Memory B cell (primary cell): ENCODE data around the gene MN1.

Experiments
- ATAC-seq: fragments of 150-1000 bp; cut with Tn5 transposase; 2 replicates; pipeline ENCODE4 v1.10.0; 2021; ENCODE audit warnings: low read depth, mild to moderate bottlenecking, moderate library complexity
- DNase-seq, 2 donors: peaks; one replicate each; pipeline ENCODE4 v3.0.0; 2022; ENCODE audit warnings: low spot score in 2 of 2
- H3K27ac Mint-ChIP-seq: one replicate; pipeline ENCODE4 v1.8.0; 2022; ENCODE audit warnings: mild to moderate bottlenecking, moderate library complexity, mixed read lengths
- H3K27me3 Mint-ChIP-seq: one replicate; pipeline ENCODE4 v1.8.0; 2022; ENCODE audit warnings: mixed read lengths
- H3K36me3 Mint-ChIP-seq: one replicate; pipeline ENCODE4 v1.8.0; 2022; ENCODE audit warnings: mild to moderate bottlenecking, mixed read lengths
- H3K4me1 Mint-ChIP-seq: one replicate; pipeline ENCODE4 v1.8.0; 2022; ENCODE audit warnings: mixed read lengths
- H3K4me3 Mint-ChIP-seq: one replicate; pipeline ENCODE4 v1.8.0; 2022; ENCODE audit warnings: mild to moderate bottlenecking, moderate library complexity, mixed read lengths
- H3K9me3 Mint-ChIP-seq: one replicate; pipeline ENCODE4 v1.8.0; 2022; ENCODE audit warnings: mixed read lengths

The MN1 gene

GRCh38 chr22:27801616-27802345, at the start of gene MN1:
Gene MN1 (minus strand): TSS chr22:27801756. CDS start chr22:27800543, 1,213 bp downstream.
- Mint-ChIP-seq H3K9me3 (no peaks in the 10 kb centered on the region), H3K27me3 (peaks cover 16% of the 10 kb centered on the region), H3K27ac (no peak within 1 kb of the TSS), H3K4me1 (peaks cover 15% of the 10 kb centered on the region), H3K36me3 (no peaks in the 10 kb centered on the region), H3K4me3 (peak within 1 kb of the TSS; percentile 82)
- ATAC-seq (peak; percentile 61), DNase-seq (peak in 1 of 2 donors; percentile 37)

GRCh38 chr22:27850000-27850521, 48.5 kb upstream of the MN1 start:
- Mint-ChIP-seq H3K36me3 (peaks cover 47% of the 10 kb centered on the region), H3K27ac (no peak overlapping the region)

GRCh38 chr22:27848005-27848404, 46.4 kb upstream of the MN1 start:
- DNase-seq (no peak), ATAC-seq (no peak)
- Mint-ChIP-seq H3K9me3 (no peaks in the 10 kb centered on the region), H3K27ac (no peak overlapping the region), H3K4me1 (no peaks in the 10 kb centered on the region), H3K27me3 (no peaks in the 10 kb centered on the region), H3K4me3 (no peak overlapping the region), H3K36me3 (peaks cover 35% of the 10 kb centered on the region)

More at GRCh38 chr22:27850000-27850521, 48.5 kb upstream of the MN1 start:
- H3K4me1 Mint-ChIP-seq = no peaks in the 10 kb centered on the region
- DNase-seq (no peak), ATAC-seq (no peak)
- no peaks in the 10 kb centered on the region for H3K27me3 Mint-ChIP-seq
- H3K4me3 Mint-ChIP-seq = no peak overlapping the region
- no peaks in the 10 kb centered on the region for H3K9me3 Mint-ChIP-seq

- Mint-ChIP-seq H3K4me1 (no peaks in the 10 kb centered on the region), H3K27me3 (no peaks in the 10 kb centered on the region), H3K27ac (no peak overlapping the region), H3K9me3 (no peaks in the 10 kb centered on the region), H3K4me3 (no peak overlapping the region), H3K36me3 (peaks cover 33% of the 10 kb centered on the region)
- ATAC-seq (no peak), DNase-seq (no peak)
These were observed 45.4 kb upstream of the MN1 start for GRCh38 chr22:27846910-27847309.

- DNase-seq (no peak), ATAC-seq (no peak)
- H3K9me3 Mint-ChIP-seq = no peaks in the 10 kb centered on the region
- H3K27me3 Mint-ChIP-seq = no peaks in the 10 kb centered on the region
- no peak overlapping the region for H3K4me3 Mint-ChIP-seq
- no peaks in the 10 kb centered on the region for H3K4me1 Mint-ChIP-seq
- peaks cover 32% of the 10 kb centered on the region for H3K36me3 Mint-ChIP-seq
- no peak overlapping the region for H3K27ac Mint-ChIP-seq
These were observed 44.7 kb upstream of the MN1 start for GRCh38 chr22:27846248-27846757.

- peaks cover 29% of the 10 kb centered on the region for H3K36me3 Mint-ChIP-seq
These were observed 44.1 kb upstream of the MN1 start for GRCh38 chr22:27845644-27846043.

GRCh38 chr22:27844656-27845591, 43.4 kb upstream of the MN1 start:
- Mint-ChIP-seq H3K9me3 (no peaks in the 10 kb centered on the region), H3K4me1 (no peaks in the 10 kb centered on the region), H3K36me3 (peaks cover 27% of the 10 kb centered on the region), H3K4me3 (no peak overlapping the region), H3K27me3 (no peaks in the 10 kb centered on the region), H3K27ac (peak overlapping the region; percentile 49)
- DNase-seq = no peak
- no peak for ATAC-seq

More at GRCh38 chr22:27845644-27846043, 44.1 kb upstream of the MN1 start:
- Mint-ChIP-seq H3K4me1 (no peaks in the 10 kb centered on the region), H3K27me3 (no peaks in the 10 kb centered on the region), H3K4me3 (no peak overlapping the region), H3K9me3 (no peaks in the 10 kb centered on the region), H3K27ac (no peak overlapping the region)
- DNase-seq = no peak
- ATAC-seq = no peak

- Mint-ChIP-seq H3K36me3 (peaks cover 27% of the 10 kb centered on the region), H3K4me1 (no peaks in the 10 kb centered on the region), H3K27ac (no peak overlapping the region), H3K4me3 (no peak overlapping the region), H3K9me3 (no peaks in the 10 kb centered on the region), H3K27me3 (no peaks in the 10 kb centered on the region)
- DNase-seq = no peak
- no peak for ATAC-seq
These were observed 42.7 kb upstream of the MN1 start for GRCh38 chr22:27844256-27844655.

- H3K36me3 Mint-ChIP-seq = peaks cover 26% of the 10 kb centered on the region
- H3K9me3 Mint-ChIP-seq = no peaks in the 10 kb centered on the region
- H3K4me1 Mint-ChIP-seq = no peaks in the 10 kb centered on the region
- no peak overlapping the region for H3K4me3 Mint-ChIP-seq
- peak overlapping the region; percentile 11 for H3K27ac Mint-ChIP-seq
- H3K27me3 Mint-ChIP-seq = no peaks in the 10 kb centered on the region
- ATAC-seq (no peak), DNase-seq (no peak)
These were observed 41.9 kb upstream of the MN1 start for GRCh38 chr22:27843441-27843840.

- peak overlapping the region; percentile 11 for H3K27ac Mint-ChIP-seq
These were observed 41.3 kb upstream of the MN1 start for GRCh38 chr22:27842669-27843431.

GRCh38 chr22:27842201-27842600, 40.6 kb upstream of the MN1 start:
- peaks cover 23% of the 10 kb centered on the region for H3K36me3 Mint-ChIP-seq
- no peak overlapping the region for H3K27ac Mint-ChIP-seq
- DNase-seq (no peak), ATAC-seq (no peak)
- H3K4me3 Mint-ChIP-seq = no peak overlapping the region
- no peaks in the 10 kb centered on the region for H3K4me1 Mint-ChIP-seq
- H3K27me3 Mint-ChIP-seq = no peaks in the 10 kb centered on the region
- H3K9me3 Mint-ChIP-seq = peaks cover 4% of the 10 kb centered on the region

More at GRCh38 chr22:27842669-27843431, 41.3 kb upstream of the MN1 start:
- Mint-ChIP-seq H3K4me1 (no peaks in the 10 kb centered on the region), H3K27me3 (no peaks in the 10 kb centered on the region), H3K9me3 (no peaks in the 10 kb centered on the region), H3K36me3 (peaks cover 23% of the 10 kb centered on the region), H3K4me3 (no peak overlapping the region)
- DNase-seq (no peak), ATAC-seq (no peak)

- no peak for DNase-seq
- Mint-ChIP-seq H3K4me3 (no peak overlapping the region), H3K4me1 (no peaks in the 10 kb centered on the region), H3K27me3 (no peaks in the 10 kb centered on the region), H3K36me3 (peaks cover 20% of the 10 kb centered on the region), H3K9me3 (peaks cover 6% of the 10 kb centered on the region), H3K27ac (no peak overlapping the region)
- ATAC-seq = no peak
These were observed 38.9 kb upstream of the MN1 start for GRCh38 chr22:27840436-27840835.

GRCh38 chr22:27839057-27839660, 37.6 kb upstream of the MN1 start:
- Mint-ChIP-seq H3K36me3 (peaks cover 20% of the 10 kb centered on the region), H3K9me3 (peaks cover 6% of the 10 kb centered on the region), H3K4me1 (no peaks in the 10 kb centered on the region), H3K27me3 (no peaks in the 10 kb centered on the region), H3K27ac (no peak overlapping the region), H3K4me3 (no peak overlapping the region)
- no peak for ATAC-seq
- no peak for DNase-seq
